22Rv1 (cell line): Measurements from ENCODE around the gene DNAH5.

Source experiments
- ZFX ChIP-seq: fragments of 450-650 bp; IDR thresholded peaks from 2 replicates; pipeline ENCODE4 v1.6.1; 2017; ENCODE audit warnings: antibody characterized with exemption, borderline replicate concordance
- TF ChIP-seq, protein P1 (sequence below): fragments of 450-650 bp; IDR thresholded peaks from 2 replicates; pipeline ENCODE4 v1.5.1; 2017; ENCODE audit warnings: mild to moderate bottlenecking

DNA sequence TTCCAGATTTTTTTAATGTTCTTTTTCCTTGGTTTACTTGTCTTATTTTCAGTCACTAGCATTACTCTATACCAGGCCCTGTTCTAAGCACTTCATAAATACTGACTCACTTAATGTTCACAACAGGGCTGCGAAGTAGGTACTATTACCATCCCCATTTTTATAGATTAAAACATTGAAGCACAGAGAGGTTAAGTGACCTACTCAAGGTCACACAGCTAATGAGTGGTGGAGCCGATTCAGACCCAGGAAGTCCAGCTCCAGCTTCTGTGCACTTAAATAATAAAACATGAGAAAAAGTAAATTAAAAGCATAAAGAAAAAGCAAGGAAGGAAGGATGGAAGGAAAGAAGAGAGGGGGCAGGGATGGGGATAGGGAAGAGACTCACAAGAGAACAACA lies 45.3 kb upstream of the DNAH5 start:
- TF ChIP-seq, protein P1, sequence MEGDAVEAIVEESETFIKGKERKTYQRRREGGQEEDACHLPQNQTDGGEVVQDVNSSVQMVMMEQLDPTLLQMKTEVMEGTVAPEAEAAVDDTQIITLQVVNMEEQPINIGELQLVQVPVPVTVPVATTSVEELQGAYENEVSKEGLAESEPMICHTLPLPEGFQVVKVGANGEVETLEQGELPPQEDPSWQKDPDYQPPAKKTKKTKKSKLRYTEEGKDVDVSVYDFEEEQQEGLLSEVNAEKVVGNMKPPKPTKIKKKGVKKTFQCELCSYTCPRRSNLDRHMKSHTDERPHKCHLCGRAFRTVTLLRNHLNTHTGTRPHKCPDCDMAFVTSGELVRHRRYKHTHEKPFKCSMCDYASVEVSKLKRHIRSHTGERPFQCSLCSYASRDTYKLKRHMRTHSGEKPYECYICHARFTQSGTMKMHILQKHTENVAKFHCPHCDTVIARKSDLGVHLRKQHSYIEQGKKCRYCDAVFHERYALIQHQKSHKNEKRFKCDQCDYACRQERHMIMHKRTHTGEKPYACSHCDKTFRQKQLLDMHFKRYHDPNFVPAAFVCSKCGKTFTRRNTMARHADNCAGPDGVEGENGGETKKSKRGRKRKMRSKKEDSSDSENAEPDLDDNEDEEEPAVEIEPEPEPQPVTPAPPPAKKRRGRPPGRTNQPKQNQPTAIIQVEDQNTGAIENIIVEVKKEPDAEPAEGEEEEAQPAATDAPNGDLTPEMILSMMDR = no peak
- TF ChIP-seq ZFX = no peak
